ENCODE data around the gene TF. TPM values are rescaled to one million over a fixed set of nuclear protein-coding genes. Genes with fewer than 3 reads are reported as not detected.

TF gene
- total and polyA plus RNA-seq, 2 of the 8 experiments (the other 6 are each of a cell fraction or from before 2014, with no cell fraction given): 0.02 to 0.26 TPM

- no peak overlapping the region for H2BK12ac ChIP-seq (ENCODE audit: low read depth, low read length)
- no peak overlapping the region for H3K23ac ChIP-seq (ENCODE audit: insufficient read length)
- no peak overlapping the region for H4K91ac ChIP-seq (replicated peaks; ENCODE audit: insufficient read length, low read length)
- no peak overlapping the region for H4K5ac ChIP-seq (ENCODE audit: insufficient read length, low read depth, low read length)
- no peak overlapping the region for H2BK5ac ChIP-seq (ENCODE audit: low read depth, low read length)
- H2BK120ac ChIP-seq (replicated peaks; ENCODE audit: low read depth, low read length): no peak overlapping the region
- no peak for DNase-seq (ENCODE audit: low read depth in 1 of 2, low spot score in 2 of 2)
- ChIA-PET POLR2A (ENCODE audit: partially characterized antibody) (no interaction called here), CTCF (ENCODE audit: partially characterized antibody) (no interaction called here)
- no peaks in the 10 kb centered on the region for H3K23me2 ChIP-seq (ENCODE audit: low read depth, low read length)
- no peaks in the 10 kb centered on the region for H3K79me2 ChIP-seq (ENCODE audit: control insufficient read depth in 1 of 2, insufficient read depth in 2 of 2, low read length in 2 of 2)
- H3K9ac ChIP-seq (replicated peaks in 1 of 4; ENCODE audit: extremely low read depth in 1 of 4, low read depth in 3 of 4, low read length in 3 of 4): no peak overlapping the region
- H3K14ac ChIP-seq (ENCODE audit: insufficient read length): no peak overlapping the region
- no peaks in the 10 kb centered on the region for H3K27me3 ChIP-seq (replicated peaks in 1 of 4; ENCODE audit: control insufficient read depth in 3 of 4, extremely low read depth in 1 of 4, insufficient read depth in 3 of 4, low read length in 3 of 4)
- H2BK20ac ChIP-seq (ENCODE audit: low read length): no peak overlapping the region
- H4K8ac ChIP-seq (ENCODE audit: extremely low read depth, insufficient read depth, low read length): no peak overlapping the region
- H3K56ac ChIP-seq (replicated peaks; ENCODE audit: insufficient read length, low read depth, low read length): no peak overlapping the region
- no peak overlapping the region for H3K4ac ChIP-seq (replicated peaks; ENCODE audit: insufficient read length, low read depth, low read length)
- H3K4me2 ChIP-seq (ENCODE audit: insufficient read depth in 1 of 2, low read depth in 2 of 2, low read length in 2 of 2): no peak overlapping the region
- no peak overlapping the region for H2AK5ac ChIP-seq (ENCODE audit: low read depth, low read length)
- H3K9me3 ChIP-seq (ENCODE audit: insufficient read depth in 2 of 2, low read depth in 1 of 2, low read length in 1 of 2): no peaks in the 10 kb centered on the region
- H3K79me1 ChIP-seq (ENCODE audit: low read depth, low read length): no peaks in the 10 kb centered on the region
- H2BK15ac ChIP-seq (ENCODE audit: low read length): no peak overlapping the region
- WGBS, 2 experiments (ENCODE audit: extremely low coverage in 1 of 2, insufficient coverage in 1 of 2, insufficient read length in 1 of 2, insufficient replicate concordance in 2 of 2, low coverage in 1 of 2, low lambda C conversion rate in 2 of 2, missing lambda C conversion rate in 1 of 2): 88% methylated on average over 3 of the region's 3 CpGs; no CpG with 5 or more reads in 1 of the 2 experiments
- no peak overlapping the region for H3K18ac ChIP-seq (ENCODE audit: extremely low read depth, low read length)
- H3K4me1 ChIP-seq (replicated peaks in 1 of 4; ENCODE audit: control insufficient read depth in 3 of 4, insufficient read depth in 4 of 4, low read length in 3 of 4): no peaks in the 10 kb centered on the region
- H3K4me3 ChIP-seq (ENCODE audit: extremely low read depth in 1 of 4, insufficient read depth in 2 of 4, low read depth in 3 of 4, low read length in 4 of 4): no peak overlapping the region
- no peaks in the 10 kb centered on the region for H3K36me3 ChIP-seq (ENCODE audit: control insufficient read depth in 2 of 4, insufficient read depth in 4 of 4, low read length in 3 of 4)
- H4K20me1 ChIP-seq (replicated peaks in 1 of 2; ENCODE audit: control insufficient read depth in 1 of 2, insufficient read depth in 2 of 2, low read length in 2 of 2): no peaks in the 10 kb centered on the region
- H2AFZ ChIP-seq (ENCODE audit: low read length): no peak overlapping the region
- H3K27ac ChIP-seq (ENCODE audit: low read depth, low read length): no peak overlapping the region
- FAIRE-seq: no peak
- TF ChIP-seq RFX5 (IDR thresholded peaks at IDR 0.05; ENCODE audit: borderline replicate concordance, low read depth, low read length) (no peak), CBX8 (IDR thresholded peaks at IDR 0.05; ENCODE audit: borderline replicate concordance, low read depth, low read length) (no peak), HDAC6 (IDR thresholded peaks at IDR 0.05; ENCODE audit: low read depth, low read length) (no peak), RXRA (IDR thresholded peaks at IDR 0.05; ENCODE audit: insufficient read depth, low read depth, low read length) (no peak)
These were observed 28.8 kb upstream of the TF start for GRCh38 chr3:133717424-133717823.
